Uterus (tissue), 4 donors: ENCODE results near the gene HIPK2. TPM values are rescaled to one million over a fixed set of nuclear protein-coding genes. Genes with fewer than 3 reads are reported as not detected.

ENCODE experiments used
- DNase-seq, 2 donors: peaks; one replicate each; pipeline ENCODE4 v3.0.0-alpha.2; 2019 to 2020
- H3K27ac ChIP-seq, 2 donors: fragments of 200-600 bp; sonication (generic); 1 replicate in 1 of 2; 2 replicates in 1 of 2; pipeline ENCODE4 v1.5.1; 2016 to 2018
- H3K27me3 ChIP-seq, 2 donors: fragments of 200-600 bp; sonication (generic); one replicate each; pipeline ENCODE4 v1.5.1; 2018 to 2019; ENCODE audit warnings: control low read depth in 1 of 2
- H3K36me3 ChIP-seq, 2 donors: fragments of 200-600 bp; sonication (generic); one replicate each; pipeline ENCODE4 v1.5.1; 2019; ENCODE audit warnings: control low read depth in 1 of 2
- H3K4me1 ChIP-seq, 2 donors: fragments of 200-600 bp; sonication (generic); one replicate each; pipeline ENCODE4 v1.5.1; 2018 to 2019; ENCODE audit warnings: control low read depth in 1 of 2
- H3K4me3 ChIP-seq, 2 donors: fragments of 200-600 bp; sonication (generic); 1 replicate in 1 of 2; 2 replicates in 1 of 2; pipeline ENCODE4 v1.5.1; 2018 to 2019; ENCODE audit warnings: mild to moderate bottlenecking in 1 of 2
- H3K9me3 ChIP-seq, 2 donors: fragments of 200-600 bp; sonication (generic); one replicate each; pipeline ENCODE4 v1.5.1; 2019; ENCODE audit warnings: control low read depth in 1 of 2
- POLR2A ChIP-seq, 2 donors: fragments of 450-650 bp; IDR thresholded peaks; one replicate each; pipeline ENCODE4 v1.6.1; 2016; ENCODE audit warnings: antibody characterized with exemption in 2 of 2, mild to moderate bottlenecking in 1 of 2, moderate library complexity in 1 of 2
- intact Hi-C: fragments of 100-400 bp; cut with DNase I; formaldehyde crosslinking; loops from one replicate; pipeline ENCODE4 v1.15.1; 2023; ENCODE audit warnings: low total_unique reads
- total RNA-seq, 4 donors: library from RNA; depleted of rRNA in 3 of 4; stranded (reverse); fragments of >200 nt in 3 of 4; gene quantifications; one replicate each; pipeline versions ENCODE4 v1.1.0 to v1.2.4, GENCODE V29; 2014 to 2023
- TF ChIP-seq, protein P1 (sequence below), 4 experiments: fragments of 200-600 bp in 2 of 4; fragments of 450-650 bp in 2 of 4; sonication (generic) in 2 of 4; IDR thresholded peaks; one replicate each; pipeline ENCODE4 v1.5.1; 2016 to 2019; ENCODE audit warnings: antibody characterized with exemption in 4 of 4, mild to moderate bottlenecking in 2 of 4, moderate library complexity in 1 of 4
- donor health status: DM: yes; HTN: yes; CAD: no.

Gene HIPK2
- total RNA-seq, 4 donors from 2014 or later, result 9.4 to 65.8 (median 19.2) TPM

DNA sequence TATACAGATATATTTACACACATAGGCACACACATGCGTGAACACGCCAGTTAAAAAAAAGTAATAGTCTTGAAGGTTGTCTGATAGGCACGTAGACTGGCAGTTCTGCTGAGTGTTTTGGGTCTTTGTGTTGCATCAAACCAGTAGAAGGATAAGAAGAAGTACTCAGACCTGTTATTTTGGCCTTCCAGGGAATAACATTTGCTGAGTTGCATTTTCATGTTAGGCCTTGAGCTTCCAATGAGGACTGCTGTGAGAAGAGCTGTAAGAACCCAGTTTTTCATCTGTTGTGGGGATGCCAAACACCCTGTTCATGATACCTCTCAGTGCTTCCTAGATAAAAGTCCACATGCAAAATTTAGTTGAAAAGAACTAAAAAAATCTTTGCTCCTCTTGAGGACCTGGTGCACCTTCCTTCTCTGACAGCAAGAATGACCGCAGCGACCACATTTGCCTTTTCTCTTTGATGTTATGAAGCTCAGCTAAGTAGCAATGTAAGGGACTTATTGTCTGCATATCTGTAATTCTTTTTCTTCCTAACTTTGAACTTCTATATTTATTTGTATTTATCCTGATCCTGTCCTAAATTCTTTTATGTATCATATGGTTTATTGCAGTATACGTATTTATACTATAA is 27.2 kb downstream of the HIPK2 start:
- no peaks in the 10 kb centered on the region for H3K9me3 ChIP-seq
- H3K4me3 ChIP-seq, result no peak overlapping the region
- no peak overlapping the region for H3K27ac ChIP-seq
- no peak for DNase-seq
- no peaks in the 10 kb centered on the region for H3K27me3 ChIP-seq
- H3K36me3 ChIP-seq, result no peaks in the 10 kb centered on the region
- H3K4me1 ChIP-seq, result peaks cover 0 to 13% of the 10 kb centered on the region in 2 donors
- intact Hi-C loops, result no loop called here
- TF ChIP-seq POLR2A (IDR thresholded peaks at IDR 0.05), result no peak
- TF ChIP-seq, protein P1, sequence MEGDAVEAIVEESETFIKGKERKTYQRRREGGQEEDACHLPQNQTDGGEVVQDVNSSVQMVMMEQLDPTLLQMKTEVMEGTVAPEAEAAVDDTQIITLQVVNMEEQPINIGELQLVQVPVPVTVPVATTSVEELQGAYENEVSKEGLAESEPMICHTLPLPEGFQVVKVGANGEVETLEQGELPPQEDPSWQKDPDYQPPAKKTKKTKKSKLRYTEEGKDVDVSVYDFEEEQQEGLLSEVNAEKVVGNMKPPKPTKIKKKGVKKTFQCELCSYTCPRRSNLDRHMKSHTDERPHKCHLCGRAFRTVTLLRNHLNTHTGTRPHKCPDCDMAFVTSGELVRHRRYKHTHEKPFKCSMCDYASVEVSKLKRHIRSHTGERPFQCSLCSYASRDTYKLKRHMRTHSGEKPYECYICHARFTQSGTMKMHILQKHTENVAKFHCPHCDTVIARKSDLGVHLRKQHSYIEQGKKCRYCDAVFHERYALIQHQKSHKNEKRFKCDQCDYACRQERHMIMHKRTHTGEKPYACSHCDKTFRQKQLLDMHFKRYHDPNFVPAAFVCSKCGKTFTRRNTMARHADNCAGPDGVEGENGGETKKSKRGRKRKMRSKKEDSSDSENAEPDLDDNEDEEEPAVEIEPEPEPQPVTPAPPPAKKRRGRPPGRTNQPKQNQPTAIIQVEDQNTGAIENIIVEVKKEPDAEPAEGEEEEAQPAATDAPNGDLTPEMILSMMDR (IDR thresholded peaks at IDR 0.05), result no peak

DNA sequence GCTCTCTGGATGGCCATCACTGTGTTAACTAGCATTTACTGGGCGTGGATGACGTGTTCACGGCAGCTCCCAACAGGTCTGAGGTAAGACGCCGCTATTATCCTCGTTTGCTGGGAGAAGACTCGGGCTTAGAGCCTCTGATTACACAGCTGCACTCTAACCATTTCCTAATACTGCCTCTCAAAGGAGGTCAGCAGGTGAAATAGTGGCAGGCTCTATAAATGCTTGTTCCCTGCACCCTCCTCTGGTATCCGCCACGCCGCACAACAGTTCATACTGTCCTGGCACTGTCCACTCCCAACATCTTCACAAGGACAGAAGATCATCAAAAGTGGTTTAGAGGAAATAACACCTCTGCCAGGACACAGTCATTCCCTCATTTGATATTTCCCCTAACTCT is 28.3 kb downstream of the HIPK2 start:
- intact Hi-C loops, result no loop called here
- H3K9me3 ChIP-seq, result no peaks in the 10 kb centered on the region
- H3K27me3 ChIP-seq, result no peaks in the 10 kb centered on the region
- no peak overlapping the region for H3K4me3 ChIP-seq
- no peak for DNase-seq
- peaks cover 0 to 13% of the 10 kb centered on the region in 2 donors for H3K4me1 ChIP-seq
- no peaks in the 10 kb centered on the region for H3K36me3 ChIP-seq
- TF ChIP-seq, protein P1 (IDR thresholded peaks at IDR 0.05), result no peak
- no peak for TF ChIP-seq POLR2A (IDR thresholded peaks at IDR 0.05)
- no peak overlapping the region for H3K27ac ChIP-seq

DNA sequence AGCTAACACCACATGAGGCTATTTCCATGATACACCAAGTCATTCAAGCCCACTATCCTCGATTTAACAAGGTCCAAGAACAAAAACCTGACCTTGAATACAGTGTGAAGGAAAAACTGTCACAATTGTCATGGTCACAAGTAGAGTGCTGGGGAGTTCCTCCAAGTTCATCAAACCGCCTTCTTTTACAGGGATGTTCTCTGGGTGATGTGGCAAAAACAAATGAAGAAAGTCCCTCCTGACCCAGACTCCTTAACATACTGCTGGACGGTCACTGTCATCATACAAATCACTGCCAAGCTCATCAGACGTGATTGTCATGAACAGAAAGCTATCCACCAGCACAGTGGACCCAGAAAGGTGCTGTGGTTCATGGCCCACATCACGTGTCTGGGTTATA is 28.9 kb downstream of the HIPK2 start:
- H3K9me3 ChIP-seq, result no peaks in the 10 kb centered on the region
- intact Hi-C loops, result no loop called here
- no peak overlapping the region for H3K4me3 ChIP-seq
- H3K27ac ChIP-seq, result no peak overlapping the region
- peaks cover 0 to 13% of the 10 kb centered on the region in 2 donors for H3K4me1 ChIP-seq
- DNase-seq, result no peak
- TF ChIP-seq POLR2A (IDR thresholded peaks at IDR 0.05), result no peak
- TF ChIP-seq, protein P1 (IDR thresholded peaks at IDR 0.05), result no peak
- H3K36me3 ChIP-seq, result no peaks in the 10 kb centered on the region
- H3K27me3 ChIP-seq, result no peaks in the 10 kb centered on the region

DNA sequence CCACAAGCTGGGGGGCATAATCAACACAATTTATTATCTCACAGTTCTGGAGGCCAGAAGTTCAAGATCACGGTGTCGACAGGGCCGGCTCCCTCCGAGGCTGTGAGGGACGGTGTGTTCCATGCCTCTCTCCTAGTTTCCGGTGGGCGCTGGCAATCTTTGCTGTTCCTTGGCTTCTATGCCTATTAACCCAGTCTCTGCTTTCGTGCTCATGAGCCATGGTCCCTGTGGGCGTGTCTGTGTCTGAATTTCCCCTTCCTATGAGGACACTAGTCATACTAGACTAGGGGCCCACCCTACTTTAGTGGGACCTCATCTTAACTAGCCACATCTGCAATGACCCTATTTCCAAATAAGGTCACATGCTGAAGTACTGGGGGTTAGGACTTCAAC is 29.4 kb downstream of the HIPK2 start:
- H3K9me3 ChIP-seq, result no peaks in the 10 kb centered on the region
- no peak for DNase-seq
- H3K4me3 ChIP-seq, result no peak overlapping the region
- no peaks in the 10 kb centered on the region for H3K27me3 ChIP-seq
- H3K4me1 ChIP-seq, result peaks cover 0 to 13% of the 10 kb centered on the region in 2 donors
- H3K36me3 ChIP-seq, result no peaks in the 10 kb centered on the region
- intact Hi-C loops, result no loop called here
- no peak overlapping the region for H3K27ac ChIP-seq
- TF ChIP-seq, protein P1 (IDR thresholded peaks at IDR 0.05), result no peak

DNA sequence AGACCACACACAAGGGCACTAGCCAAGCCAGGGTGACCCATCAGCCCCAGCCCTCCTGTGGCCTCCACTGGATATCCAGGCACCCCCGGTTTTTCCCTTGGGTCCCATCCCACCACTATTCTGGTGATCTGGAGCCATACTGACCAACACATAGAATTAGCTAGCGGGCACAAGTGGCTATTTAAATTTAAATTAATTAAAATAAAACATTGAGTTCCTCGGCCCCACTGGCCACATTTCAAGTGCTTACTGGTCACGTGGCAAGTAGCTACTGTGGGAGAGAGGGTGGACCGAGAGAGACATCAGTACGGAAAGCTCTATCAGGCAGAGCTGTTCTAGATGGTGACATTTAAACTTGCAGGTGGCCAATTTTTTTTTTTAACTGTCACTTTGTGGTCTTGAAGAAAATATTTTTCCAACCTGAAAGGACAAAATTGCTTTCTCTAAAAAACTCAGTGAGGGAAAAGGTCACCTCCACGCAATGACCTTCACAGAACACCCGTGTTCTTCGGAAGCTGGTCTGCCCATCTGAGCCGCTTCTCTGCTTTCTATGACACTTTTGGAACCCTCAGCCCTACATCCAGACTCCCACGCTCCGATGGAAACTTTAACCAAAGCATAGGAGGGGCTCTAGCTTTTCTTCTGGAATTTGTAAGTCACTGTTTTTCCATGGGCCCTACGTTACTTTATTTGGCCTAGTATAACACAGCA is 30.0 kb downstream of the HIPK2 start:
- H3K4me3 ChIP-seq, result no peak overlapping the region
- no peaks in the 10 kb centered on the region for H3K36me3 ChIP-seq
- DNase-seq, result no peak
- H3K27ac ChIP-seq, result no peak overlapping the region
- intact Hi-C loops, result no loop called here
- H3K9me3 ChIP-seq, result no peaks in the 10 kb centered on the region
- no peaks in the 10 kb centered on the region for H3K27me3 ChIP-seq
- peaks cover 0 to 13% of the 10 kb centered on the region in 2 donors for H3K4me1 ChIP-seq
- TF ChIP-seq, protein P1 (IDR thresholded peaks at IDR 0.05), result no peak
- no peak for TF ChIP-seq POLR2A (IDR thresholded peaks at IDR 0.05)
